Fibroblast of gingiva (primary cell): ENCODE data around the gene PPIL1.
A peak's percentile ranks its signal among the peaks of the same experiment; 100 is the strongest.

ENCODE experiments used
- DNase-seq: peaks from one replicate; pipeline ENCODE4 v3.0.0-alpha.2; 2011; ENCODE audit warnings: low read depth

PPIL1 gene

GRCh38 chr6:36834576-36835341 lies 39.8 kb downstream of the PPIL1 start:
- DNase-seq, result no peak

GRCh38 chr6:36833182-36833789 lies 41.3 kb downstream of the PPIL1 start:
- no peak for DNase-seq

GRCh38 chr6:36832313-36832712 lies 42.3 kb downstream of the PPIL1 start:
- no peak for DNase-seq

GRCh38 chr6:36830577-36830976 lies 44.0 kb downstream of the PPIL1 start:
- DNase-seq, result no peak

- DNase-seq, result peak; percentile 48
Measured at GRCh38 chr6:36829919-36830544, 44.6 kb downstream of the PPIL1 start.

- peak; percentile 45 for DNase-seq
Measured at GRCh38 chr6:36827261-36828079, 47.1 kb downstream of the PPIL1 start.

- no peak for DNase-seq
Measured at GRCh38 chr6:36826520-36827227, 47.9 kb downstream of the PPIL1 start.

- no peak for DNase-seq
Measured at GRCh38 chr6:36825994-36826393, 48.6 kb downstream of the PPIL1 start.

- no peak for DNase-seq
Measured at GRCh38 chr6:36825452-36825851, 49.2 kb downstream of the PPIL1 start.

- DNase-seq, result no peak
Measured at GRCh38 chr6:36824253-36824652, 50.4 kb downstream of the PPIL1 start.

- DNase-seq, result no peak
Measured at GRCh38 chr6:36823421-36824096, 51.0 kb downstream of the PPIL1 start.

- DNase-seq, result no peak
Measured at GRCh38 chr6:36822506-36823269, 51.9 kb downstream of the PPIL1 start.

- DNase-seq, result no peak
Measured at GRCh38 chr6:36821581-36822335, 52.8 kb downstream of the PPIL1 start.

GRCh38 chr6:36820700-36821580 lies 53.7 kb downstream of the PPIL1 start:
- no peak for DNase-seq

- DNase-seq, result no peak
Measured at GRCh38 chr6:36818756-36819155, 55.8 kb downstream of the PPIL1 start.

GRCh38 chr6:36817847-36818246 lies 56.8 kb downstream of the PPIL1 start:
- DNase-seq, result no peak

GRCh38 chr6:36817176-36817817 lies 57.3 kb downstream of the PPIL1 start:
- DNase-seq, result no peak
